SK-N-SH (cell line): ENCODE results near the gene BEST2. TPM values are rescaled to one million over a fixed set of nuclear protein-coding genes. Genes with fewer than 3 reads are reported as not detected.

ENCODE experiments used
- CTCF ChIA-PET: fragments of 300-600, 350-600 bp; formaldehyde crosslinking; extraction: SDS; loops from one replicate; lab custom pipeline; 2021; lab: Yijun Ruan, JAX
- POLR2A ChIA-PET: fragments of 350-600 bp; sonication (Branson Sonifier 250); formaldehyde crosslinking; extraction: SDS; loops from one replicate; lab custom pipeline; 2020; ENCODE audit warnings: antibody characterized with exemption, inconsistent platforms; lab: Yijun Ruan, JAX
- DNase-seq: peaks from one replicate; pipeline ENCODE4 v3.0.0; 2012
- H2AFZ ChIP-seq: fragments of 200-600 bp; sonication (generic); 2 replicates; pipeline ENCODE4 v1.8.1; 2016; ENCODE audit warnings: antibody characterized with exemption, mild to moderate bottlenecking, low read depth
- H3F3A ChIP-seq: fragments of 200-600 bp; sonication (generic); replicated peaks from 2 replicates; pipeline ENCODE3; 2016; ENCODE audit warnings: antibody characterized with exemption, mild to moderate bottlenecking; ENCODE audit not compliant: insufficient read depth
- H3K27ac ChIP-seq, 2 experiments: fragments of 200-500 bp in 1 of 2; fragments of 200-600 bp in 1 of 2; sonication (Bioruptor generic) in 1 of 2; sonication (generic), shearing (Covaris generic) in 1 of 2; 2 replicates each; pipeline versions ENCODE4 v1.5.1 to v1.6.1; 2014 to 2016; ENCODE audit warnings: low read depth in 2 of 2, inconsistent platforms in 1 of 2, low read length in 1 of 2, mild to moderate bottlenecking in 1 of 2, mixed read lengths in 1 of 2
- H3K27me3 ChIP-seq: fragments of 200-600 bp; sonication (generic), shearing (Covaris generic); 2 replicates; pipeline ENCODE4 v1.6.1; 2016; ENCODE audit warnings: mixed run types; ENCODE audit not compliant: insufficient read depth
- H3K36me3 ChIP-seq, 2 experiments: fragments of 200-500 bp in 1 of 2; fragments of 200-600 bp in 1 of 2; sonication (Bioruptor generic) in 1 of 2; sonication (generic) in 1 of 2; replicated peaks in 1 of 2; 2 replicates each; pipeline versions ENCODE3 to v1.5.1; 2014 to 2016; ENCODE audit warnings: low read length in 1 of 2, mild to moderate bottlenecking in 1 of 2; ENCODE audit not compliant: insufficient read depth in 2 of 2, control insufficient read depth in 1 of 2
- H3K4me1 ChIP-seq, 2 experiments: fragments of 200-500 bp in 1 of 2; fragments of 200-600 bp in 1 of 2; sonication (Bioruptor generic) in 1 of 2; sonication (generic), shearing (Covaris generic) in 1 of 2; 2 replicates each; pipeline versions ENCODE4 v1.5.1 to v1.6.1; 2014 to 2016; ENCODE audit warnings: low read depth in 1 of 2, low read length in 1 of 2, mixed run types in 1 of 2; ENCODE audit not compliant: insufficient read depth in 2 of 2, control insufficient read depth in 1 of 2
- H3K4me2 ChIP-seq: fragments of 200-600 bp; sonication (generic), shearing (Covaris generic); 2 replicates; pipeline ENCODE4 v1.6.1; 2017; ENCODE audit warnings: mixed run types
- H3K4me3 ChIP-seq, 2 experiments: fragments of 200-500 bp in 1 of 2; fragments of 200-600 bp in 1 of 2; sonication (Bioruptor generic) in 1 of 2; sonication (generic), shearing (Covaris generic) in 1 of 2; 2 replicates each; pipeline versions ENCODE4 v1.5.1 to v1.8.1; 2014 to 2016; ENCODE audit warnings: low read depth in 2 of 2, inconsistent platforms in 1 of 2, low read length in 1 of 2, mild to moderate bottlenecking in 1 of 2, mixed read lengths in 1 of 2, moderate library complexity in 1 of 2
- H3K79me2 ChIP-seq: fragments of 200-600 bp; sonication (generic); 2 replicates; pipeline ENCODE4 v1.8.1; 2017; ENCODE audit warnings: mild to moderate bottlenecking; ENCODE audit not compliant: insufficient read depth
- H3K9ac ChIP-seq: fragments of 200-600 bp; sonication (generic); 2 replicates; pipeline ENCODE4 v1.6.1; 2017; ENCODE audit warnings: mixed run types
- H3K9me2 ChIP-seq: fragments of 200-600 bp; sonication (generic); 2 replicates; pipeline ENCODE4 v1.6.1; 2017; ENCODE audit warnings: mixed run types
- H3K9me3 ChIP-seq: fragments of 200-600 bp; sonication (generic); 2 replicates; pipeline ENCODE4 v1.6.1; 2017; ENCODE audit warnings: mixed run types, mild to moderate bottlenecking, moderate library complexity
- H4K20me1 ChIP-seq: fragments of 200-600 bp; sonication (generic); 2 replicates; pipeline ENCODE4 v1.6.1; 2017; ENCODE audit warnings: mild to moderate bottlenecking, mixed run types; ENCODE audit not compliant: insufficient read depth
- CHD2 ChIP-seq: fragments of 150-350 bp; IDR thresholded peaks from 2 replicates; pipeline ENCODE4 v1.6.1; 2018; ENCODE audit warnings: low read length; ENCODE audit not compliant: partially characterized antibody
- CTCF ChIP-seq: fragments of 200-600 bp; sonication (generic); IDR thresholded peaks from 2 replicates; pipeline ENCODE4 v1.6.1; 2017; ENCODE audit warnings: antibody characterized with exemption, mild to moderate bottlenecking, moderate library complexity
- ELF1 ChIP-seq: IDR thresholded peaks from 2 replicates; pipeline ENCODE4 v1.4.0; 2012
- EP300 ChIP-seq, 2 experiments: IDR thresholded peaks; 2 replicates each; pipeline versions ENCODE4 v1.4.0 to v1.6.1; 2012; ENCODE audit warnings: borderline replicate concordance in 1 of 2, low read depth in 1 of 2, low read length in 1 of 2
- EZH2phosphoT487 ChIP-seq: fragments of 200-600 bp; sonication (generic); IDR thresholded peaks from 2 replicates; pipeline ENCODE4 v1.6.1; 2017; ENCODE audit warnings: low read depth, mixed run types, mild to moderate bottlenecking, antibody characterized with exemption, moderate library complexity, borderline replicate concordance
- FOSL2 ChIP-seq: IDR thresholded peaks from 2 replicates; pipeline ENCODE4 v1.4.0; 2012; ENCODE audit warnings: low read depth, mild to moderate bottlenecking, moderate library complexity, borderline replicate concordance
- FOXJ3 ChIP-seq: sonication (generic); formaldehyde crosslinking; IDR thresholded peaks from 2 replicates; pipeline ENCODE4 v1.5.1; 2020; ENCODE audit warnings: mild to moderate bottlenecking, missing genetic modification reagents
- FOXM1 ChIP-seq: IDR thresholded peaks from 2 replicates; pipeline ENCODE4 v1.4.0; 2012; ENCODE audit warnings: low read depth, mild to moderate bottlenecking
- GABPA ChIP-seq: IDR thresholded peaks from 2 replicates; pipeline ENCODE4 v1.4.0; 2012; ENCODE audit warnings: low read depth, mild to moderate bottlenecking
- GATA2 ChIP-seq: sonication (generic); formaldehyde crosslinking; IDR thresholded peaks from 2 replicates; pipeline ENCODE4 v1.5.0; 2020; ENCODE audit warnings: mild to moderate bottlenecking, missing genetic modification reagents
- JUND ChIP-seq: IDR thresholded peaks from 2 replicates; pipeline ENCODE4 v1.4.0; 2012
- MAX ChIP-seq: IDR thresholded peaks from 2 replicates; pipeline ENCODE4 v1.4.0; 2012; ENCODE audit warnings: low read depth
- MXI1 ChIP-seq: IDR thresholded peaks from 2 replicates; pipeline ENCODE4 v1.6.1; 2012; ENCODE audit warnings: mild to moderate bottlenecking, low read depth, low read length, improper control_type of control experiment
- NFIC ChIP-seq: IDR thresholded peaks from 2 replicates; pipeline ENCODE4 v1.4.0; 2012; ENCODE audit warnings: borderline replicate concordance
- NRF1 ChIP-seq: IDR thresholded peaks from 2 replicates; pipeline ENCODE4 v1.6.1; 2012; ENCODE audit warnings: low read depth, mild to moderate bottlenecking, low read length
- PBX3 ChIP-seq: IDR thresholded peaks from 2 replicates; pipeline ENCODE4; 2012
- POLR2AphosphoS5 ChIP-seq: IDR thresholded peaks from 2 replicates; pipeline ENCODE4 v1.6.1; 2012; ENCODE audit warnings: low read depth, low read length
- RAD21 ChIP-seq: IDR thresholded peaks from 2 replicates; pipeline ENCODE4 v1.6.1; 2012; ENCODE audit warnings: mild to moderate bottlenecking, low read length
- REST ChIP-seq: IDR thresholded peaks from 2 replicates; pipeline ENCODE4 v1.6.1; 2012; ENCODE audit warnings: mild to moderate bottlenecking, low read depth, low read length, moderate library complexity
- SIN3A ChIP-seq: IDR thresholded peaks from 2 replicates; pipeline ENCODE4 v1.6.1; 2012; ENCODE audit warnings: low read depth, mild to moderate bottlenecking, low read length, moderate library complexity, borderline replicate concordance
- USF1 ChIP-seq: IDR thresholded peaks from 2 replicates; pipeline ENCODE4 v1.4.0; 2012; ENCODE audit warnings: low read depth, borderline replicate concordance
- YY1 ChIP-seq: IDR thresholded peaks from 2 replicates; pipeline ENCODE4 v1.4.0; 2012; ENCODE audit warnings: low read depth, mild to moderate bottlenecking
- WGBS: methylation state at CpG from one replicate; pipeline ENCODE4 v1.1.6; 2017; ENCODE audit warnings: low lambda C conversion rate; 5-methylcytosine and 5-hydroxymethylcytosine counted together
- polyA plus RNA-seq, 3 experiments: library from polyadenylated mRNA; depleted of rRNA; stranded (reverse); fragments of >200 nt; gene quantifications; 2 replicates each; pipeline ENCODE4 v1.2.3, GENCODE V29; 2012

The BEST2 gene
- polyA plus RNA-seq, 1 of the 3 experiments (the other 2 are of a cell fraction), result not detected

GRCh38 chr19:12757544-12758274 lies 6.1 kb downstream of the BEST2 start (continued):
- no peak for TF ChIP-seq EP300 (IDR thresholded peaks at IDR 0.05; ENCODE audit: borderline replicate concordance in 1 of 2, low read depth in 1 of 2, low read length in 1 of 2)
- no peak for TF ChIP-seq YY1
- TF ChIP-seq JUND, result no peak
- TF ChIP-seq MXI1, result peak; percentile 44; the same call in 1 of the 2 replicates
- peak; percentile 60 for TF ChIP-seq NRF1
- TF ChIP-seq NFIC, result no peak
- TF ChIP-seq POLR2AphosphoS5, result no peak
- no peak for TF ChIP-seq REST

GRCh38 chr19:12759686-12760085 lies 8.1 kb downstream of the BEST2 start:
- POLR2A ChIA-PET, result interaction anchor here (0.7 to 0.8 kb wide), 2 partner anchors 18 to 32 kb away, joined by 3 read pairs; no protein-coding TSS in a partner anchor
- CTCF ChIA-PET, result interaction anchor here (1.0 to 17.5 kb wide), 15 partner anchors 9 to 121 kb away, joined by 3 to 321 read pairs (median 7); partner anchors contain the start of genes BEST2, DNASE2, GET3 and HOOK2
- 97% methylated on average over 6 of the region's 6 CpGs for WGBS
- TF ChIP-seq GABPA (no peak), PBX3 (no peak), FOXJ3 (CRISPR knock-in tag) (no peak), JUND (no peak), FOSL2 (no peak), CHD2 (no peak), SIN3A (no peak), CTCF (no peak), FOXM1 (no peak), USF1 (no peak), NFIC (no peak), RAD21 (no peak), EZH2phosphoT487 (no peak), POLR2AphosphoS5 (no peak), ELF1 (no peak), GATA2 (CRISPR knock-in tag) (no peak), MAX (no peak)

More at GRCh38 chr19:12759686-12760085, 8.1 kb downstream of the BEST2 start:
- Histone ChIP-seq H3K36me3 (peaks cover 4 to 11% of the 10 kb centered on the region in 2 experiments), H3F3A (peaks cover 15% of the 10 kb centered on the region), H3K27me3 (no peaks in the 10 kb centered on the region), H4K20me1 (no peaks in the 10 kb centered on the region), H3K4me1 (no peaks in the 10 kb centered on the region; a peak in 1 of 4 replicates), H3K79me2 (no peaks in the 10 kb centered on the region), H3K4me2 (no peak overlapping the region), H3K27ac (no peak overlapping the region), H3K9ac (no peak overlapping the region), H3K9me3 (no peaks in the 10 kb centered on the region), H3K9me2 (no peaks in the 10 kb centered on the region), H3K4me3 (no peak overlapping the region), H2AFZ (no peak overlapping the region)
- DNase-seq, result no peak
